NCI-H510A treated with DMSO at 0.1 percent for 48 hours (cell line): ENCODE results near the gene TBC1D14.

Source experiments
- DNase-seq: peaks from one replicate; lab custom pipeline; 2025; lab: John Stamatoyannopoulos, UW

The TBC1D14 gene

GRCh38 chr4:6953751-6954380 lies 44.2 kb downstream of the TBC1D14 start:
- DNase-seq = no peak

DNA sequence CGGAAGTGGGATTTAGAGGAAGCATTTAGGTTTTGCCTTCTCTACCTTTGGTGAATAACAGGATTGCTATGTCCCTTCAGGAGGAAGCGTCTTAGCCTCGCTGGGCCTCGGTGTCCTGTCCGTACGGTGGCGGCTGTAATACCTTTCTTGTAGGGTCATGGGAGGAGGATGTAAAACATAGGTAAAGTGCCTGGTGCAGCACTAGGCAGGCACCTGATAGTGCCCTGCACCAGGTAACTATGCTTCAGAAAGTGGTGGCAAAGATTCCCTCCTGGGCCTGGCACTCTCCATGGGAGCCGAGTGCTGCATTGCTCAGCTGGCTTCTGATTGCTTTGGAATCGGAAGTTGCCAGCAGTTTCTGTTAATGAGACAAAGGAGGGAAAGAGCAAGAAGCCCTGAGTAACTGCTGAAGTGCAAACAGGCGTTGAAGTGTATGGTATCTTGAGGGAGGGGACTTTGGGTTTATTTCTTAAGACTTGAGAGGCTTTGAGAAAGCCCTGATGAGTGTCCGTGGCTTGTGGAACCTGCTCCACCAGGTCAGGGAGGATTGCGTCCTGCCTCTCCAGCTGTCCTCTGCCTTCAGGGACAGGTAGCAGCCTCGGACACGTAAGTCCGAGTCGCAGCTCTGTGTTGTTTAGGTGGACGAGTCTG lies 45.8 kb downstream of the TBC1D14 start:
- no peak for DNase-seq

- DNase-seq = no peak
Observed at GRCh38 chr4:6956087-6956433, 46.4 kb downstream of the TBC1D14 start.

DNA sequence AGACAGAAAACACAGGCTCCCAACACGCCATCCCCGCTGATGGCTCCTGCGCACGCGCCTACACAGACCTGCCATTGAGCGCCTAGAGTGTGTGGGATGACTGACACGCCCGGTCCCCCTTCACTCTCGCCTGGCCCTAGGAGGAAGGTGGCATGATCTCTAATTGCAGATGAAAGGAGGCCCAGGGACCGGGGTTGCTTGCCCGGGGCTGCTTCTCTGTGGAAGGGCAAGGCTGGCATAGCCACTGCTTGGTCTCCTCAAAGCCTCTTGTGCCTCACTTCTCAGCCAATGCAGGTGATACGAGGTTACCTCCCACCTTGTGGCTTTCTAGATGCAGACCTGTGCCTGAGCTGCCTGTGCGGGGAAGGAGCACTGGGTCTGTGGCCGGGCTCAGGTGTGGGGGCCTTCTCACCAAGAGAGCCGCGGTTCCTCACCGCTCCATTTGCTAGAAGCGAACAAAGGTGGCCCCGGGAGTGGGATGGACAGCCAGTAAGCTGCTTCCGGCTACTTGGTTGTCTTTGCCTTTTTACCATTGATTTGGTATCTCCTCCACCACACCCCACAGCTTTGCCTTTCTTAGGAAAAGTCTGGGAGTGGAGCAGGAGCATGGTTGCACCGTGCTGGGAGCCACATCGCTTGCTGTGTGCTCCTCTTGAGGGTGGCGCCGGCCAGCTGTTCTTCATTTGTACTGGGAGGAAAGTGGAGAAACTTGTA lies 47.0 kb downstream of the TBC1D14 start:
- no peak for DNase-seq

DNA sequence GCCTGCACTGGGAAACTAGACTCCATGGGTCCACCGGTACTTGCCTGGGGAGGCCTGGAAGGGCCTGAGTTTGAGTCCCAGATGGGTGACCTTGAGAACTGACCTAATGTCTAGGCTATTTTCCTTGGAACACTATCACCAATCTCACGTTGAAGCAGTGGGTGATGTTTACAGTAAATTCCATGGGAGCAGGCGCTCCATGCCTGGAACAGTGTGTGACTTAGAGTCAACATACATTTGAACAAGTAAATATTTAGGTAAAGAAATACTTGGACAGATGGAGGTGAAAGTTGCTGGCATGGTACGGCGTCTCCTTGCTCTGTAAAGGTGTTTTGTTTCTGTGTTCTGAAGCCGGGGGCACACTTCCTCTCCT lies 47.5 kb downstream of the TBC1D14 start:
- DNase-seq = no peak

DNA sequence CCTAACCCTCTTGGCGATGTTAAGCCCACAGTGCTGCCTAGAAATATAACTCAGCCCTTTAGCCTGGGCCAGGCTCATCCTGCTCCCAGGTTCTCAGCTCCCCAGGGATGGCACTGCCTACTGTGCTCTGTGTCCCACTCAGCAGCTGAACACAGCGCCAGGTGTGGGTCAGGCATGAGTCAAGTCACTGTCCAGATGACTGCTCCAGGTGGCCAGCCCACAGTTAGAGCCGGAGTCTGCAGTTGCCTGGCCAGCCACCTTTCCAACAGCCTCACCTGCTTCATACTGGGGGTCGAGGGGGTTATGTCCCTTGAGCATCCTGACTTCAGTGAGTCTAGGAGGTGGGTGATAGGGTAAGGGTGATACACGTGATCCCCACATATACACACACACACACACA lies 48.4 kb downstream of the TBC1D14 start:
- no peak for DNase-seq

- DNase-seq = no peak
Observed at GRCh38 chr4:6959261-6959660, 49.6 kb downstream of the TBC1D14 start.

GRCh38 chr4:6960154-6960553 lies 50.5 kb downstream of the TBC1D14 start:
- DNase-seq = no peak

DNA sequence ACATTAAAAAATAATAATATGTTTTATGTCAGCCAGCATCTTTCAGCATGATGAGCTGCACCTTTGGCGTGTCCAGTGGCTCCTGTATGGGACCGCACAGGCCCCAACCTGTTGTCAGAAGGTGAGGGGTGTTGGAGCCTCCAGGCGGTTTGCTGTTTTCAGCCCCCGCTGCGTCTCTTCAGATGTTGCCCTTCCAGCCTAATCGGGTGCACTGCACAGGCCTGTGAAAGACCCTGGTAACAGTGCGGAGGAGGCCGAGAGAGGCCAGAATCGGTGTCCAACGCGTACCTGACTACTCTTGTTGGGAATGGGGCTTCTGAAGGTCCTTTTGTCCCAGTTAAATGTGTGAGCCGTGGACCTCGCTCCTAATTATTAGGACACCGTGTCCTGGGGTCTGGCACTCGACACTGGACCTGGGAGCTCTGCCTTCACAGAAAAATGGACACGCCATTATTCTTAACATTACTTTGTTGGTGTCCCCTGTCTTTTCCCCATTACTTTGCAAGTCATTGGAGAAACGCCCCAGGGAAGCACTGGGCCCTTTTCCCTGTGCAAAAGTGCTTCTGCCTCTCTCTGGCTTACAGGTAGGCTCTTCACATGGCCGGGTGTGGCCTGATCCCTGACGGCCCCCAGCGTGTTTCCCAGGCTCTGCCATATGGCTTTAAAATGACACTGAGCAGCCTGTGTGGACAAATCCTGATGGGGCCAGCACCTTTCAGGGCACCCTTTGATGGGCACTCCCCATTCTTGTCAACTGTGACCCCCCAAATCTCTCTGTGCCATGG lies 51.2 kb downstream of the TBC1D14 start:
- no peak for DNase-seq

- DNase-seq = no peak
Observed at GRCh38 chr4:6961496-6962210, 52.0 kb downstream of the TBC1D14 start.

- peak; percentile 46 for DNase-seq
Observed at GRCh38 chr4:6962211-6963041, 52.8 kb downstream of the TBC1D14 start.

GRCh38 chr4:6963139-6963611 lies 53.5 kb downstream of the TBC1D14 start:
- no peak for DNase-seq

GRCh38 chr4:6964858-6965257 lies 55.2 kb downstream of the TBC1D14 start:
- DNase-seq = no peak

DNA sequence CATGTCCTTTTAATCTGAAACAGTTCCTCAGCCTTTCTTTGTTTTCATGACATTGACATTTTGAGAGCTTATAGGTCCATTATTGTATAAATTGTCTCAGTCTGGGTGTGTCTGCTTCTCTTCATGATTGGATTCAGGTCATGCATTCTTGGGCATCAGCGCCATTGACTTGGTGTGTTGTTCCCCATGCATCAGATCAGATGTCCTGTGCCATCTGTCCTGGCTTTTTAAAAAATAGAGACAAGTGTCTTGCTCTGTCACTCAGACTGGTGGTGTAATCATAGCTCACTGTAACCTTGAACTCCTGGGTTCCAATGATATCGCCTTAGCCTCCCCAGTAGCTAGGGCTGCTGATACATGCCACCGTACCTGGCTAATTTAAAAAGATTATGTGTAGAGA lies 55.7 kb downstream of the TBC1D14 start:
- no peak for DNase-seq

DNA sequence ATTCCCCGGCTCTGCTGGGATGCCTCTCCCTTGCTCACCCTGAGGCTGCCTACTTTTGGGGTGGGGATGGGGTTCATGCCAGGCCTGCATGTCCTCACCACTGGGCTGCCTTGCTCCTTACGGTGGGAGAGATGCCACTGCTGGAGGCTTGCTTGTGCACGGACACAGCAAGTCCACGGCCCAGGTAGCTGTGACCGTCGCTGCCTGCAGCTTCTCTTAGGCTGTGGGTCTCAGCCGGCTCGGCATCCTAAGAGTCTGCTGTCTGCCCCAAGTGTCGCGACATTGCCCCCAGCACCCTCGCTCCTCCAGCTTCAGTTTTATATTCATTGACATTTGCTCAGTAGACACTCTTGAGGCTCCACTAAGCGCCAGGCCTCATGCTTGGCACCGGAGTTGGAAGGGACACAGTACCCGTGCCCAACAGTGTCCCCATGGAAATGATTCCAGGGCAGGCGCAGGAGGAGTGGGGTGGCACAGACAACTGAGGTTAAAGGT lies 58.3 kb downstream of the TBC1D14 start:
- no peak for DNase-seq

GRCh38 chr4:6968496-6968895 lies 58.9 kb downstream of the TBC1D14 start:
- DNase-seq = no peak

GRCh38 chr4:6969826-6970800 lies 60.5 kb downstream of the TBC1D14 start:
- DNase-seq = no peak

DNA sequence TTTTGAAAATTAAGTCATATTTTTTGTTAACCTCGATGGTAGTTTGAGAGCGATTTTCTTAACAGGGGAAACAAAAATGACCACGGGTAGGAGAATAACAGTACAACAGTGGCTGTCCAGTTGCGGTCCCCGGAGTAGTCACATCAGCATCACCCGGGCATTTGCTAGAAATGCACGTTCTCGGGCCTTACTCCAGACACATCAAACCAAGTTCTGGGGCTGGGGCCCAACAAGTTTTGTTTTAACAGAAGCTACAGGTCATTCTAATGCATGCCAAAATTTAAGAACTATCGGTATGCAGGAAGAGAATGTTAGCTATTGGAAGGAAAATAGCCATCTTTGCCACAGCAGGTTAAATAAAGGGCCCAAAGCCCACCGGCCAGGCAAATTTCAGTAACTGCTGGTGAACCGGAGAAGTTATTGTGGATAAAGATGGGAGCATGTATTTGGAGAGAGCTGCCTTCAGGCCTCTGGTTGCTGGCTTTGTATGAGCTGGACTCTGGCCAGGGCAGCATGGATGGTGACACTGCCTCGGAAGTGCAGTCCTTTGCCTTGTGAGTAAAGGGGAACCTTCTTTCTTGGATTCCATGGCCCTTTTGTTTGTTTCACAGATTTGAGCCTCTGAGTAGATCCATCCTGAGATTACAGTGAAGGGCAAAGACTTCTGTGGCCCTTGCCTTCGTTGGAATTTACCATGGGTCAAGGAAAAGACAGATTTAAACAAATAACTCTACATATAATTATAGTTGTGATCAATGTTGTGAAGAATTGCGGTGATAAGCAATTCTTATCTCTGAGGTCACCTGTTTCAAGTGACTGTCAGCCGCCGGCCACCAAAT lies 62.1 kb downstream of the TBC1D14 start:
- DNase-seq = no peak

DNA sequence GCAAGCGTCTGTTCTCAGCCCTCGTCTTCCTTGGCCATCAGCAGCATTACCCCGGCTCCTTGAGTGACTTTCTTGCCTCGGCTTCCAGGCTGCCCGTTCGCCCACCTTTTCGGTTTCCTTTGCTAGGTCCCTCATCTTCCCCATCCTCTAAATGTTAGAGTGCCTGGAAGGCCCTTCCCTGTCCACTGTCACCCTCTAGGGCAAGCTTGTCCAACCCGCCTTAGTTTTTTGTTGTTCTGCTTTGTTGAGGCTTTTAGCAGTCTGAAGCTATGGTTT lies 62.7 kb downstream of the TBC1D14 start:
- DNase-seq = no peak
